Thyroid gland (tissue), 4 donors: ENCODE data around the gene MMP19. TPM values are rescaled to one million over a fixed set of nuclear protein-coding genes. Genes with fewer than 3 reads are reported as not detected.

Source experiments
- DNase-seq, 2 donors: peaks; one replicate each; pipeline ENCODE4 v3.0.0-alpha.2; 2019
- H3K27ac ChIP-seq, 3 donors: fragments of 200-600 bp; sonication (generic); 1 replicate in 2 of 3; 2 replicates in 1 of 3; pipeline ENCODE4 v1.5.1; 2016 to 2019; ENCODE audit warnings: mild to moderate bottlenecking in 1 of 3, moderate library complexity in 1 of 3
- H3K27me3 ChIP-seq: fragments of 200-600 bp; sonication (generic); one replicate; pipeline ENCODE4 v1.5.1; 2019
- H3K36me3 ChIP-seq, 2 donors: fragments of 200-600 bp; sonication (generic); one replicate each; pipeline ENCODE4 v1.5.1; 2016 to 2019
- H3K4me1 ChIP-seq, 2 donors: fragments of 200-600 bp; sonication (generic); one replicate each; pipeline ENCODE4 v1.5.1; 2017 to 2019
- H3K4me3 ChIP-seq, 3 donors: fragments of 200-600 bp; sonication (generic); replicated peaks in 1 of 3; 1 replicate in 2 of 3; 2 replicates in 1 of 3; pipeline ENCODE4 v1.5.1; 2016; ENCODE audit warnings: mild to moderate bottlenecking in 1 of 3
- H3K9me3 ChIP-seq: fragments of 200-600 bp; sonication (generic); one replicate; pipeline ENCODE4 v1.5.1; 2017
- CTCF ChIP-seq, 6 experiments: fragments of 200-600 bp in 3 of 6; fragments of 450-650 bp in 3 of 6; sonication (generic) in 3 of 6; IDR thresholded peaks; one replicate each; pipeline ENCODE4 v1.5.1; 2016 to 2019; ENCODE audit warnings: antibody characterized with exemption in 6 of 6, mild to moderate bottlenecking in 2 of 6, inconsistent platforms in 1 of 6, moderate library complexity in 1 of 6
- POLR2A ChIP-seq, 2 donors: fragments of 450-650 bp; IDR thresholded peaks; one replicate each; pipeline ENCODE4 v1.6.1; 2017; ENCODE audit warnings: antibody characterized with exemption in 2 of 2, mild to moderate bottlenecking in 2 of 2, moderate library complexity in 1 of 2
- WGBS, 2 donors: methylation state at CpG; one replicate each; pipeline ENCODE4 v1.1.5; 2017; 5-methylcytosine and 5-hydroxymethylcytosine counted together
- intact Hi-C: fragments of 100-400 bp; cut with DNase I; formaldehyde crosslinking; loops from one replicate; pipeline ENCODE4 v1.15.1; 2023
- total RNA-seq, 4 donors: library from RNA; depleted of rRNA; stranded (reverse); fragments of >200 nt; gene quantifications; one replicate each; pipeline ENCODE4 v1.2.3, GENCODE V29; 2016

The MMP19 gene
- total RNA-seq, 4 donors from 2014 or later, result 2.3 to 4.2 (median 3.4) TPM

GRCh38 chr12:55820679-55821078 is 22.1 kb downstream of the MMP19 start:
- no peak overlapping the region for H3K27ac ChIP-seq
- intact Hi-C loops, result no loop called here
- WGBS, 2 donors, result 97% methylated on average over 1 of the region's 1 CpG
- no peaks in the 10 kb centered on the region for H3K27me3 ChIP-seq
- H3K4me1 ChIP-seq, result peaks cover 12 to 15% of the 10 kb centered on the region in 2 donors
- DNase-seq, result no peak
- H3K4me3 ChIP-seq, result no peak overlapping the region
- H3K9me3 ChIP-seq, result no peaks in the 10 kb centered on the region
- no peak for TF ChIP-seq POLR2A (IDR thresholded peaks at IDR 0.05)
- TF ChIP-seq CTCF (IDR thresholded peaks at IDR 0.05), result no peak
- peaks cover 34 to 36% of the 10 kb centered on the region in 2 donors for H3K36me3 ChIP-seq

- Histone ChIP-seq H3K36me3 (peaks cover 34 to 36% of the 10 kb centered on the region in 2 donors), H3K4me3 (no peak overlapping the region), H3K27ac (no peak overlapping the region), H3K27me3 (no peaks in the 10 kb centered on the region), H3K4me1 (peaks cover 13 to 23% of the 10 kb centered on the region in 2 donors), H3K9me3 (no peaks in the 10 kb centered on the region)
- intact Hi-C loops, result no loop called here
- 83 to 84% methylated on average over 6 of the region's 6 CpGs for WGBS, 2 donors
- TF ChIP-seq POLR2A (IDR thresholded peaks at IDR 0.05) (no peak), CTCF (IDR thresholded peaks at IDR 0.05) (no peak)
- no peak for DNase-seq
Observed at GRCh38 chr12:55818886-55819285, 23.9 kb downstream of the MMP19 start.

GRCh38 chr12:55818140-55818728 is 24.5 kb downstream of the MMP19 start:
- H3K27ac ChIP-seq, result peak overlapping the region; percentile 43 to 68 (median 64)
- no peaks in the 10 kb centered on the region for H3K27me3 ChIP-seq
- H3K4me3 ChIP-seq, result peak overlapping the region; percentile 26 to 52 (median 46)
- H3K4me1 ChIP-seq, result peaks cover 13 to 23% of the 10 kb centered on the region in 2 donors
- 0 to 2% methylated on average over 17 of the region's 17 CpGs for WGBS, 2 donors
- TF ChIP-seq CTCF (IDR thresholded peaks at IDR 0.05) (no peak), POLR2A (IDR thresholded peaks at IDR 0.05) (peak in 1 of 2 donors; percentile 28)
- intact Hi-C loops, result no loop called here
- peaks cover 33 to 36% of the 10 kb centered on the region in 2 donors for H3K36me3 ChIP-seq
- no peak for DNase-seq
- no peaks in the 10 kb centered on the region for H3K9me3 ChIP-seq

GRCh38 chr12:55817345-55818139 is 25.2 kb downstream of the MMP19 start, which contains the start of the genes ORMDL2 and SARNP:
Gene ORMDL2, plus strand, starts transcription at chr12:55818041. Its CDS starts 959 bp downstream, at chr12:55819000.
Gene SARNP, minus strand, starts transcription at chr12:55817724. Its CDS starts 23 bp downstream, at chr12:55817701.
- no peaks in the 10 kb centered on the region for H3K27me3 ChIP-seq
- H3K4me3 ChIP-seq, result peak within 1 kb of the TSS; percentile 49 to 74 (median 56)
- WGBS, 2 donors, result 0 to 1% methylated on average over 38 of the region's 38 CpGs
- intact Hi-C loops, result no loop called here
- TF ChIP-seq CTCF (IDR thresholded peaks at IDR 0.05) (no peak), POLR2A (IDR thresholded peaks at IDR 0.05) (peak in 1 of 2 donors; percentile 82)
- peaks cover 26 to 32% of the 10 kb centered on the region in 2 donors for H3K36me3 ChIP-seq
- H3K4me1 ChIP-seq, result peaks cover 13 to 23% of the 10 kb centered on the region in 2 donors
- H3K27ac ChIP-seq, result peak within 1 kb of the TSS; percentile 63 to 81 (median 68)
- H3K9me3 ChIP-seq, result no peaks in the 10 kb centered on the region
- peak; percentile 99 for DNase-seq
